Measurements from ENCODE around the gene KCNQ1.

The KCNQ1 gene

GRCh38 chr11:2409611-2410468 is 35.0 kb upstream of the KCNQ1 start:
- DNase-seq (ENCODE audit: low read depth in 2 of 2): no peak

- DNase-seq (ENCODE audit: low read depth in 2 of 2): no peak
Measured at GRCh38 chr11:2410616-2411015, 34.2 kb upstream of the KCNQ1 start.

- DNase-seq (ENCODE audit: low read depth in 2 of 2): no peak
Measured at GRCh38 chr11:2411446-2412305, 33.1 kb upstream of the KCNQ1 start.

- DNase-seq (ENCODE audit: low read depth in 2 of 2): no peak
Measured at GRCh38 chr11:2412323-2412722, 32.5 kb upstream of the KCNQ1 start.

- no peak for DNase-seq (ENCODE audit: low read depth in 2 of 2)
Measured at GRCh38 chr11:2413742-2414579, 30.8 kb upstream of the KCNQ1 start.

GRCh38 chr11:2414616-2415015 is 30.2 kb upstream of the KCNQ1 start:
- DNase-seq (ENCODE audit: low read depth in 2 of 2): no peak

GRCh38 chr11:2415171-2415570 is 29.6 kb upstream of the KCNQ1 start:
- DNase-seq (ENCODE audit: low read depth in 2 of 2): no peak

GRCh38 chr11:2415601-2416380 is 29.0 kb upstream of the KCNQ1 start:
- DNase-seq (ENCODE audit: low read depth in 2 of 2): no peak

GRCh38 chr11:2416765-2417164 is 28.0 kb upstream of the KCNQ1 start:
- no peak for DNase-seq (ENCODE audit: low read depth in 2 of 2)

GRCh38 chr11:2417856-2418692 is 26.7 kb upstream of the KCNQ1 start:
- no peak for DNase-seq (ENCODE audit: low read depth in 2 of 2)

GRCh38 chr11:2418693-2419360 is 26.0 kb upstream of the KCNQ1 start:
- no peak for DNase-seq (ENCODE audit: low read depth in 2 of 2)

- DNase-seq (ENCODE audit: low read depth in 2 of 2): peak; percentile 31 to 38
Measured at GRCh38 chr11:2419638-2420501, 24.9 kb upstream of the KCNQ1 start.

GRCh38 chr11:2420502-2421225 is 24.1 kb upstream of the KCNQ1 start:
- peak; percentile 49 to 53 for DNase-seq (ENCODE audit: low read depth in 2 of 2)

- no peak for DNase-seq (ENCODE audit: low read depth in 2 of 2)
Measured at GRCh38 chr11:2421226-2421994, 23.4 kb upstream of the KCNQ1 start.

- no peak for DNase-seq (ENCODE audit: low read depth in 2 of 2)
Measured at GRCh38 chr11:2421996-2422395, 22.8 kb upstream of the KCNQ1 start.

- DNase-seq (ENCODE audit: low read depth in 2 of 2): no peak
Measured at GRCh38 chr11:2422461-2423156, 22.2 kb upstream of the KCNQ1 start.

All from stimulated activated CD8-positive, alpha-beta memory T cell treated with anti-CD3 and anti-CD28 coated beads, Interleukin-7, amount 100 ng/mL, for 1 hour (primary cell).